GM12878 (cell line): ENCODE data around the gene CIAO1. TPM values are rescaled to one million over a fixed set of nuclear protein-coding genes. Genes with fewer than 3 reads are reported as not detected.
A peak's percentile ranks its signal among the peaks of the same experiment; 100 is the strongest.

ENCODE experiments used
- ATAC-seq: fragments of 200-7000 bp; cut with Tn5 transposase; 3 replicates; pipeline ENCODE4 v1.9.1; 2020; ENCODE audit warnings: mild to moderate bottlenecking, moderate library complexity
- BruUV-seq: library from RNA; stranded (reverse); fragments of 400-500 nt; replicated peaks from 2 replicates; lab custom pipeline; 2021; lab: Mats Ljungman, UMichigan
- CTCF ChIA-PET: fragments of 300-600 bp; sonication (Branson Sonifier 250); formaldehyde crosslinking; extraction: SDS; loops from one replicate; lab custom pipeline; 2021; ENCODE audit warnings: inconsistent platforms; lab: Yijun Ruan, JAX
- POLR2A ChIA-PET: fragments of 350-600 bp; formaldehyde crosslinking; extraction: SDS; loops from one replicate; lab custom pipeline; 2021; ENCODE audit warnings: inconsistent platforms; lab: Charles Lee
- RAD21 ChIA-PET: fragments of 300-600 bp; sonication (Branson Sonifier 250); formaldehyde crosslinking; loops from one replicate; lab custom pipeline; 2023; ENCODE audit warnings: antibody characterized with exemption; ENCODE audit not compliant: unreplicated experiment; lab: Charles Lee
- SMC1A ChIA-PET: fragments of 300-600 bp; sonication (Branson Sonifier 250); formaldehyde crosslinking; loops from one replicate; lab custom pipeline; 2023; ENCODE audit not compliant: unreplicated experiment, uncharacterized antibody; lab: Charles Lee
- DNase-seq: peaks from one replicate; pipeline ENCODE4 v3.0.0-alpha.2; 2011; ENCODE audit warnings: low read depth, low spot score
- FAIRE-seq: peaks from 3 replicates; lab custom pipeline; 2011; peaks lifted over from hg19 to GRCh38; lab: Jason Lieb, UNC
- H2AFZ ChIP-seq: 2 replicates; pipeline ENCODE4 v1.6.0; 2011; ENCODE audit warnings: low read depth, low read length, control low read depth; ENCODE audit not compliant: control insufficient read depth
- H3K27ac ChIP-seq: 2 replicates; pipeline ENCODE4 v1.5.1; 2011; ENCODE audit warnings: control low read depth; ENCODE audit not compliant: control insufficient read depth, insufficient read depth
- H3K27me3 ChIP-seq, 2 experiments: replicated peaks in 1 of 2; 2 replicates each; pipeline versions ENCODE4 v1.6.0 to v1.6.1; 2011; ENCODE audit warnings: low read length in 1 of 2; ENCODE audit not compliant: control insufficient read depth in 2 of 2, insufficient read depth in 2 of 2
- H3K36me3 ChIP-seq, 2 experiments: 2 replicates each; pipeline ENCODE4 v1.5.1; 2011; ENCODE audit warnings: low read length in 1 of 2; ENCODE audit not compliant: control insufficient read depth in 2 of 2, insufficient read depth in 2 of 2
- H3K4me1 ChIP-seq: 2 replicates; pipeline ENCODE4 v1.6.1; 2011; ENCODE audit warnings: mild to moderate bottlenecking, low read length, moderate library complexity, mixed read lengths; ENCODE audit not compliant: control insufficient read depth, insufficient read depth
- H3K4me2 ChIP-seq: 2 replicates; pipeline ENCODE4 v1.6.0; 2011; ENCODE audit warnings: control low read depth; ENCODE audit not compliant: control insufficient read depth, insufficient read depth
- H3K4me3 ChIP-seq: fragments of 200-600 bp; sonication (generic); 2 replicates; pipeline ENCODE4 v1.5.1; 2016
- H3K79me2 ChIP-seq: 2 replicates; pipeline ENCODE4 v1.6.0; 2011; ENCODE audit warnings: low read length; ENCODE audit not compliant: control insufficient read depth, insufficient read depth
- H3K9ac ChIP-seq: 2 replicates; pipeline ENCODE4 v1.8.0; 2011; ENCODE audit warnings: low read length, control low read depth, mixed read lengths; ENCODE audit not compliant: control insufficient read depth, insufficient read depth
- H3K9me3 ChIP-seq: replicated peaks from 3 replicates; pipeline ENCODE4 v1.5.1; 2011; ENCODE audit warnings: mild to moderate bottlenecking, low read length; ENCODE audit not compliant: control insufficient read depth, insufficient read depth
- H4K20me1 ChIP-seq: 2 replicates; pipeline ENCODE4 v1.6.0; 2011; ENCODE audit not compliant: control insufficient read depth, insufficient read depth
- CBX5 ChIP-seq: sonication (generic); IDR thresholded peaks from 2 replicates; pipeline ENCODE4 v1.6.1; 2016; ENCODE audit warnings: low read depth, moderate library complexity, mild to moderate bottlenecking, inconsistent platforms
- CHD4 ChIP-seq: fragments of 200-600 bp; sonication (generic); IDR thresholded peaks from 2 replicates; pipeline ENCODE4 v1.6.1; 2016; ENCODE audit warnings: mild to moderate bottlenecking
- ETV6 ChIP-seq, 2 experiments: fragments of 450-650 bp in 1 of 2; IDR thresholded peaks in 1 of 2; conservative IDR thresholded peaks in 1 of 2; 2 replicates each; pipeline ENCODE4 v1.6.1; 2014; ENCODE audit warnings: antibody characterized with exemption in 1 of 2, borderline replicate concordance in 1 of 2, low read depth in 1 of 2, mild to moderate bottlenecking in 1 of 2, moderate library complexity in 1 of 2
- FOXM1 ChIP-seq: IDR thresholded peaks from 2 replicates; pipeline ENCODE4 v1.6.1; 2012; ENCODE audit warnings: low read depth, mild to moderate bottlenecking, inconsistent platforms, low read length, moderate library complexity
- MEF2B ChIP-seq: fragments of 450-650 bp; IDR thresholded peaks from 2 replicates; pipeline ENCODE4 v1.6.1; 2018; ENCODE audit warnings: mild to moderate bottlenecking, moderate library complexity; ENCODE audit not compliant: partially characterized antibody, poor library complexity, severe bottlenecking
- SMAD1 ChIP-seq: fragments of 450-650 bp; IDR thresholded peaks from 2 replicates; pipeline ENCODE4 v1.6.1; 2018; ENCODE audit warnings: mild to moderate bottlenecking, low read depth; ENCODE audit not compliant: partially characterized antibody
- TAF1 ChIP-seq: IDR thresholded peaks from 2 replicates; pipeline ENCODE4 v1.6.1; 2011; ENCODE audit warnings: mild to moderate bottlenecking, low read depth, low read length, borderline replicate concordance
- YY1 ChIP-seq: IDR thresholded peaks from 2 replicates; pipeline ENCODE4 v1.6.1; 2011; ENCODE audit warnings: low read depth, mild to moderate bottlenecking, low read length
- WGBS: methylation state at CpG from one replicate; pipeline ENCODE4 v1.1.6; 2016; ENCODE audit warnings: low lambda C conversion rate; ENCODE audit not compliant: insufficient replicate concordance, insufficient coverage; ENCODE audit errors: missing lambda C conversion rate; 5-methylcytosine and 5-hydroxymethylcytosine counted together
- in situ Hi-C: fragments of 300-500 bp; cut with MboI; formaldehyde crosslinking; loops from 9 replicates; pipeline ENCODE4 v1.14.3; 2018; ENCODE audit warnings: mixed read lengths
- intact Hi-C: fragments of 100-400 bp; cut with micrococcal nuclease; formaldehyde crosslinking; loops from one replicate; pipeline ENCODE4 v1.14.2; 2022; ENCODE audit not compliant: unreplicated experiment
- polyA plus RNA-seq, 11 experiments: library from polyadenylated mRNA; depleted of rRNA in 4 of 11; unstranded in 6 of 11; stranded (reverse) in 5 of 11; fragments of >200 nt; fragmentation: Nextera tagmentation in 4 of 11; fragmentation: Illumina TruSeq in 1 of 11; extraction: Ambion mirVana in 4 of 11; extraction: Trizol in 1 of 11; gene quantifications; 1 replicate in 1 of 11; 2 replicates in 10 of 11; pipeline versions ENCODE4 v1.2.1 to v1.2.3, GENCODE V29; 2011 to 2016; ENCODE audit warnings: inconsistent platforms in 2 of 11, missing spikeins in 2 of 11, low read depth in 1 of 11
- total RNA-seq, 4 experiments: library from RNA; depleted of rRNA in 3 of 4; stranded (reverse); fragments of >200 nt in 3 of 4; fragmentation: Illumina TruSeq in 1 of 4; extraction: Trizol in 1 of 4; gene quantifications; 2 replicates each; pipeline versions ENCODE4 v1.2.1 to v1.2.3, GENCODE V29; 2013 to 2021
- TF ChIP-seq, protein P1 (sequence below): fragments of 450-650 bp; formaldehyde crosslinking; IDR thresholded peaks from 2 replicates; pipeline ENCODE4 v1.5.0; 2022; ENCODE audit warnings: mild to moderate bottlenecking, missing genetic modification characterization
- TF ChIP-seq, protein P2 (sequence below): IDR thresholded peaks from 2 replicates; pipeline ENCODE4 v1.6.1; 2011; ENCODE audit warnings: mild to moderate bottlenecking, low read depth, low read length, moderate library complexity; ENCODE audit not compliant: insufficient replicate concordance

The CIAO1 gene
- total and polyA plus RNA-seq, 10 of the 15 experiments (the other 5 are each of a cell fraction or from before 2014, with no cell fraction given), result 8.3 to 89.4 (median 63.4) TPM

DNA sequence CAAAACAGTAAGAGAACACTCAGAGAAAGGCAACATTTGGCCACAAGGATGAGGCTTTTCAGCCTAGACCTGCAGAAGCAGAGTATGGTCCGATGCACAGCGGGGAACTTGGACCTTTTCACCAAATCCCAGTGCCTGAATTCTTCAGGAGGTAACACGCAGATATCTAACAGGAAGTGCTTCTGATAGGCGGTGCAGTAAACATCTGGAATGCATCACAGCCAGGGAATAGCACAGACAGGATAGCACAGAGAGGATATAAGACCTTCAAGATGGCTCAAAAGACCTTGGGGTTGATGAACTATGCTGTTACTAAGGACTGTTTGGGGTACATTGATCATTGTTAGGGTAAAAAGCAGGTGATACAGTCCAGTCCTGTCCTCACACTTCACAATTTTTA is 1.9 kb upstream of the CIAO1 start:
- Histone ChIP-seq H3K27ac (no peak overlapping the region), H3K4me1 (peaks cover 33% of the 10 kb centered on the region), H3K79me2 (peaks cover 67% of the 10 kb centered on the region), H3K36me3 (peaks cover 2 to 27% of the 10 kb centered on the region in 2 experiments), H4K20me1 (no peaks in the 10 kb centered on the region), H3K9ac (peak overlapping the region; percentile 83; the same call in 1 of the 2 replicates), H2AFZ (no peak overlapping the region), H3K4me3 (peak overlapping the region; percentile 89), H3K9me3 (no peaks in the 10 kb centered on the region), H3K27me3 (no peaks in the 10 kb centered on the region), H3K4me2 (peak overlapping the region; percentile 86)
- RAD21 ChIA-PET, result interaction anchor here (0.8 to 2.0 kb wide), 14 partner anchors 30 to 271 kb away, joined by 3 to 13 read pairs (median 5); partner anchors contain the start of genes ASTL and STARD7
- intact Hi-C loops (loop anchor here (1.0 to 5.0 kb wide), 3 partner anchors 37 to 125 kb away; partner anchors contain the start of gene ASTL), in situ Hi-C loops (loop anchor here (5.0 to 25.0 kb wide), 2 partner anchors 122 to 252 kb away; no protein-coding TSS in a partner anchor)
- TF ChIP-seq YY1, result no peak
- no peak for TF ChIP-seq TAF1
- TF ChIP-seq MEF2B, result no peak
- TF ChIP-seq CBX5, result no peak
- no peak for TF ChIP-seq SMAD1
- no peak for TF ChIP-seq CHD4
- no peak for TF ChIP-seq ETV6 (conservative IDR thresholded peaks at IDR 0.05 in 1 of 2, IDR thresholded peaks at IDR 0.05 in 1 of 2; ENCODE audit: borderline replicate concordance in 1 of 2, low read depth in 1 of 2)
- TF ChIP-seq FOXM1, result no peak
- TF ChIP-seq, protein P1, sequence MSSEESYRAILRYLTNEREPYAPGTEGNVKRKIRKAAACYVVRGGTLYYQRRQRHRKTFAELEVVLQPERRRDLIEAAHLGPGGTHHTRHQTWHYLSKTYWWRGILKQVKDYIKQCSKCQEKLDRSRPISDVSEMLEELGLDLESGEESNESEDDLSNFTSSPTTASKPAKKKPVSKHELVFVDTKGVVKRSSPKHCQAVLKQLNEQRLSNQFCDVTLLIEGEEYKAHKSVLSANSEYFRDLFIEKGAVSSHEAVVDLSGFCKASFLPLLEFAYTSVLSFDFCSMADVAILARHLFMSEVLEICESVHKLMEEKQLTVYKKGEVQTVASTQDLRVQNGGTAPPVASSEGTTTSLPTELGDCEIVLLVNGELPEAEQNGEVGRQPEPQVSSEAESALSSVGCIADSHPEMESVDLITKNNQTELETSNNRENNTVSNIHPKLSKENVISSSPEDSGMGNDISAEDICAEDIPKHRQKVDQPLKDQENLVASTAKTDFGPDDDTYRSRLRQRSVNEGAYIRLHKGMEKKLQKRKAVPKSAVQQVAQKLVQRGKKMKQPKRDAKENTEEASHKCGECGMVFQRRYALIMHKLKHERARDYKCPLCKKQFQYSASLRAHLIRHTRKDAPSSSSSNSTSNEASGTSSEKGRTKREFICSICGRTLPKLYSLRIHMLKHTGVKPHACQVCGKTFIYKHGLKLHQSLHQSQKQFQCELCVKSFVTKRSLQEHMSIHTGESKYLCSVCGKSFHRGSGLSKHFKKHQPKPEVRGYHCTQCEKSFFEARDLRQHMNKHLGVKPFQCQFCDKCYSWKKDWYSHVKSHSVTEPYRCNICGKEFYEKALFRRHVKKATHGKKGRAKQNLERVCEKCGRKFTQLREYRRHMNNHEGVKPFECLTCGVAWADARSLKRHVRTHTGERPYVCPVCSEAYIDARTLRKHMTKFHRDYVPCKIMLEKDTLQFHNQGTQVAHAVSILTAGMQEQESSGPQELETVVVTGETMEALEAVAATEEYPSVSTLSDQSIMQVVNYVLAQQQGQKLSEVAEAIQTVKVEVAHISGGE (CRISPR knock-in tag), result no peak
- TF ChIP-seq, protein P2, sequence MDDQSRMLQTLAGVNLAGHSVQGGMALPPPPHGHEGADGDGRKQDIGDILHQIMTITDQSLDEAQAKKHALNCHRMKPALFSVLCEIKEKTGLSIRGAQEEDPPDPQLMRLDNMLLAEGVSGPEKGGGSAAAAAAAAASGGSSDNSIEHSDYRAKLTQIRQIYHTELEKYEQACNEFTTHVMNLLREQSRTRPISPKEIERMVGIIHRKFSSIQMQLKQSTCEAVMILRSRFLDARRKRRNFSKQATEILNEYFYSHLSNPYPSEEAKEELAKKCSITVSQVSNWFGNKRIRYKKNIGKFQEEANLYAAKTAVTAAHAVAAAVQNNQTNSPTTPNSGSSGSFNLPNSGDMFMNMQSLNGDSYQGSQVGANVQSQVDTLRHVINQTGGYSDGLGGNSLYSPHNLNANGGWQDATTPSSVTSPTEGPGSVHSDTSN, result no peak
- 90% methylated on average over 4 of the region's 4 CpGs for WGBS
- SMC1A ChIA-PET, result interaction anchor here (0.7 to 5.5 kb wide), 16 partner anchors 8 to 271 kb away, joined by 3 to 48 read pairs (median 4); no protein-coding TSS in a partner anchor
- BruUV-seq, result no TSS peak
- DNase-seq (no peak), ATAC-seq (no peak), FAIRE-seq (no peak)
- CTCF ChIA-PET, result interaction anchor here (0.7 to 7.5 kb wide), 20 partner anchors 8 to 272 kb away, joined by 3 to 90 read pairs (median 4); partner anchors contain the start of genes ADRA2B and STARD7
- POLR2A ChIA-PET, result interaction anchor here (0.5 to 1.9 kb wide), 8 partner anchors 18 to 162 kb away, joined by 3 to 9 read pairs (median 4); partner anchors contain the start of gene STARD7
